GM12891 (cell line): ENCODE measurements around the gene SLC50A1.

ENCODE experiments used
- DNase-seq: peaks from one replicate; pipeline ENCODE4 v3.0.0; 2011; ENCODE audit warnings: low spot score; ENCODE audit not compliant: insufficient read length
- FAIRE-seq: peaks from 2 replicates; lab custom pipeline; 2011; peaks lifted over from hg19 to GRCh38; lab: Jason Lieb, UNC
- PAX5 ChIP-seq: IDR thresholded peaks from 2 replicates; pipeline ENCODE4 v1.6.1; 2011; ENCODE audit warnings: low read length, moderate library complexity, mild to moderate bottlenecking; ENCODE audit not compliant: insufficient read depth, severe bottlenecking
- POLR2A ChIP-seq: IDR thresholded peaks from 2 replicates; pipeline ENCODE4 v1.6.1; 2011; ENCODE audit warnings: low read depth, low read length, control low read depth
- POLR2AphosphoS5 ChIP-seq: IDR thresholded peaks from 2 replicates; pipeline ENCODE4 v1.6.1; 2011; ENCODE audit warnings: low read depth, low read length, control low read depth
- POU2F2 ChIP-seq: IDR thresholded peaks from 2 replicates; pipeline ENCODE4 v1.6.1; 2011; ENCODE audit warnings: low read depth, mild to moderate bottlenecking, control low read depth, low read length, moderate library complexity
- SPI1 ChIP-seq: IDR thresholded peaks from 2 replicates; pipeline ENCODE4 v1.6.1; 2011; ENCODE audit warnings: low read depth, low read length, control low read depth
- TAF1 ChIP-seq: IDR thresholded peaks from 2 replicates; pipeline ENCODE4 v1.6.1; 2011; ENCODE audit warnings: low read depth, low read length, control low read depth

The SLC50A1 gene

DNA sequence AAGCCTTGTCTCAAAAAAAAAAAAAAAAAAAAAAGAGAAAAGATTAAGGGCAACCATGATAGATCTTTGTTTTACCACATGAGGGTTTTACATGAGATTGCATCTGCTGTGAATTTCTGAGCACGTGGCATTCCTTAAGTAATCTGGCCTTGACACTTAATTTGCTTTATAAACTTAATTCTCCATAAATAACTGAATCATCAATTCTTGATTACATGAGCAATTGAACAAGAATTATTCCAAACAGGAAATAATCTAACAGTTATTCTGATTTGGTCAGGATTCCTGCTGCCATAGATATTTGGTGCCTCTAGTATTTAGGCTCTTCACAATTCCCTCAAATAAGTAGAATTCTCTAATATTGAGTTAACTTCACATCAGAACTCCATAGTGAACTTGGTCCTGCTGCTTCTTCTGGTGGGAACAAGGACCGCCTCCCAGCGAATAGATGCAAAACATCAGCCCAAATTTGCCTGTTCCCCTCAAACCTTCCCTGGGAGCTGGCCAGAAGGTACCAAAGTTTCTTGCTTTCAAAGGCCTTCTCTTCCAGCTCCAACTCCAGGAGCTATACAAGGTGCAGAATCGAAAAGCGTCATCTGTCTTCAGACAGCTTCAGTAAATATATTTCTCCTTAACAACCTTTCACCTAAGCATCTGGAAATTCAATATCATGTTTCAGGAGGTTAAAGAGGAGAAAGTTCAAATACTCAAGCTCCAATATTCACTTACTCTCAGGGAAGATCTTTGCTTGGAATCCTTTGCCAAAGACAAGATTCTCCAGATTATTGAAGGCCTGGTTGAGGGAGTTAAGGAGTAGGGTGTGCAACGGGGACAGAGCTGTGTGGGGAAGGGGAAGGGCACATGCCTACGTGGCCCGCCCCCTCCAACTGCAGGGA, 36.4 kb downstream of the SLC50A1 start:
- TF ChIP-seq POU2F2 (no peak), POLR2AphosphoS5 (no peak)
- FAIRE-seq (no peak), DNase-seq (no peak)

DNA sequence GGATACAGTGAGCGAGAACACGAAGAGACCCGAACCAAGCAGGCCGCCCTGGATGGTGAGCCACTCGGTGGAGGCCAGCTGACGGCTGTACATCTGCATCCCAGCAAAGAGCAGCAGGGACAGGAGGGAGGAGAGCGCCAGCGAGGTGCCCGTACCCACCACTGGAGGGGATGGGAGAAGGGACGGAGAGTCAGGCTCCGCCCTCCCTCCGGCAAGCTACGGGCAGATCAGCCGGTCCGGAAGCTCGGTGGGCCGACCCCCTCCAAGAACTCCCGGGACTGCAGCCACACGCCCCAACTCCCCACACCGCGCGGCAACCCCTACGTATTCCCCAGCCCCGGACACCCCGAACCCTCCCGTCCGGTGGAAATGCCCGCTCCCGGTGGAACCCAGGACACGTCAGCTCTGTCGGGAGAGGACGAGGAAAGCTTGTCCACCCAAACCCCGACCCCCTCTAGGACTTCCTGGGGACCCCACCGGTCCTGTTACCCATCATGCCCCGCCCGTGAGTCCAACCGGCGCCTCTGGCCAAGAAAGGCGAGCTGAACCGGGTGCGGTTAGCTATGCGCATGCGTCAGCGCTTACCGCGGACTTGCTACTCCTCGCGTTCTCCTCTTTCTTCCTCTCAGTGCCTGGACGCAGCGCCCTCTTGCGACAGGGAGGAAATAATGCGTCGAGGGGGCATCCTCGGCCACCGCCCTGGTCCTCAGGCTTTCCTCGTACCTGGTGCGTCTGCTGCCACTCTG, 37.3 kb downstream of the SLC50A1 start, which contains the start of gene KRTCAP2:
TSS of gene KRTCAP2 (minus strand) at position 573 of the 746 bp plus-strand sequence. CDS start at position 493, 80 bp downstream.
- DNase-seq (peak; percentile 97), FAIRE-seq (peak; percentile 98)
- TF ChIP-seq TAF1, result peak; percentile 67
- peak; percentile 85 for TF ChIP-seq POLR2AphosphoS5
- TF ChIP-seq PAX5, result no peak
- TF ChIP-seq POU2F2, result peak; percentile 67; the same call in 1 of the 2 replicates
- peak; percentile 90 for TF ChIP-seq POLR2A
- peak; percentile 38; the same call in 1 of the 2 replicates for TF ChIP-seq SPI1

DNA sequence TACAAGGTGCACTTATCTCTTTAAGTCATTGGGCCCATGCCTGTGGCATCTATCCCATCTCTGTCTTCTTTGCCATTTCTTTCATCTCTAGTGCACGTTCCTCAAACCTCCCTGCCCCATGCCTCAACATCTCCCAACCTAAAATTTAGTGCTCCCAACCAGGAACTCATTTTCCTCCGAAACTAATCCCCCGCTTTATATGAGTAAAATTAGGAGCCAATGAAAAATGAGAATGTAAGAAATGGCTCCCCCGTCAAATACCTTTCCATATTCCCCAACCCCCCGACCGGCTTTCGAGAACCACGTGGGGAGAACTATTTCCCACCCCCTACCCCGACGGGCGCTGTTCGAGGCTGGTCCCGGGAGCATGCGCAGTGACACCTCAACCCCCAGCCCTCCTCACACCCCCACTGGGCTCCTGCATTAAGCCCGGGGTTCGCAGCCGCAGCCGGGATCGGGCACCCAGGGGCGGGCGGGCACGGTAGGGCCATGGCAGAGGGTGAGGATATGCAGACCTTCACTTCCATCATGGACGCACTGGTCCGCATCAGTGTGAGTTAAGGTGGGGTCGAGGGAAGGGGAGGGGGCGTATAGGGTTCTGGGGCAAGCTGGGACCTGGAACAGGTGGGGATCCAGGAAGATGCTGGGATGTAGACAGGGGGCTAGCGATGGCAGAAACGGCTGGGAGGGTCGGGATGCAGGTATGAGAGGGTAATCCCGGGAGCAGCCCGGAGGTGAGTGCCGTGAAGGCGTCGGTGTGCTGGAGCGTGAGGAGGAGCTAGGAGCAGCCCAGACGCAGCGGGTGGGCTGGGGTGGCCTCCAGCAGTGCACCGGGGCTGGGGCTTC, 38.0 kb downstream of the SLC50A1 start, which contains the start of gene TRIM46:
TSS of gene TRIM46 (plus strand) at position 372 of the 846 bp plus-strand sequence. CDS start at position 490, 118 bp downstream.
- TF ChIP-seq PAX5 (no peak), TAF1 (no peak), POLR2A (no peak), SPI1 (no peak), POU2F2 (no peak), POLR2AphosphoS5 (no peak)
- DNase-seq, result peak; percentile 72
- FAIRE-seq, result no peak

DNA sequence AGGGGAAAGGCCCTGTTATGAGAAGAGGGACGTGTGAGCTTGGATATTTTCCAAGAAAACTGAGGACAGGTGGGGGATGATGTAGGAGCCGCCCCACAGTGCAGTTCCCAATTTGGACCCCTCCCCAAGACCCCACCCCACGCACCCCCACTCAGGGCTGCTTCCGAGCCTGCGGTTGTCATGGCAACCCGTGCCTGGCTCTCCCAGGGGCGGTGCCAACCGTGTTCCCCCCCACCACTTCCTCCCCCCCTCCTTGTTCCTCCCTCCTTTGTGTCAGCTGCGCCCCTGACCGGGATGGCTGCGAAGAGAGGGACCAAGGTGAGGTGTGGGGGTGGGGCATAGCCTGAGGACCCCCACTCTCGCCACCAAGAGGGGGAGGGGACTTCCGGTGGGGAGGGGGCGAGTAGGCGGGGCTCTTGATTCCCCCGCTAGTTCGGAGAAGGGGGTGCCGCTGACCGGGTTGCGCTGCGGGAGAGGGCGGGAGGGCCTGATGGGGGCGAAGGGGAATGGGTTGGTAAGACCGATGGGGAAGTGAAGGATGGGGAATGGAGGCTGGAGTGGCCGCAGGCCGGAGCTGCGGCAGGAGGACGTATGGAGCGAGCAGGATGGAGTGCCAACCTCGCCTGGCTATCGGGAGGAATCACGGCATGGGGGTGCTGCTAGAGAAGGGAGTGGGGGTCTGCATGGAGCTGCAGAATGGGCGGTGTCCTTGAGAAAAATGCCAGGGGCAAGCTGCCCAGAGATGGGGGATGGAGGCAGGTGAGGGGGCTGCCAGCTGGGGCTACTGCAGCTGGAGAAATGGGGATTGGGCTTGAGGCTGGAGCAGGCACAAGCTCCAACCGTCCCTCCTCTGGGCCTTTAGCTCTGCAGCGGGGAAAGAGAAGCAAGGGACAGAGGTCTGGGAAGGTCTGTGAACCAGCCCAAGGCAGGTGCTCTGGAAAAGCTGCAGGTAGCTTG, 39.0 kb downstream of the SLC50A1 start:
- DNase-seq (peak; percentile 36), FAIRE-seq (no peak)
- TF ChIP-seq POLR2AphosphoS5, result no peak
- no peak for TF ChIP-seq TAF1
- peak; percentile 27; the same call in 1 of the 2 replicates for TF ChIP-seq SPI1

DNA sequence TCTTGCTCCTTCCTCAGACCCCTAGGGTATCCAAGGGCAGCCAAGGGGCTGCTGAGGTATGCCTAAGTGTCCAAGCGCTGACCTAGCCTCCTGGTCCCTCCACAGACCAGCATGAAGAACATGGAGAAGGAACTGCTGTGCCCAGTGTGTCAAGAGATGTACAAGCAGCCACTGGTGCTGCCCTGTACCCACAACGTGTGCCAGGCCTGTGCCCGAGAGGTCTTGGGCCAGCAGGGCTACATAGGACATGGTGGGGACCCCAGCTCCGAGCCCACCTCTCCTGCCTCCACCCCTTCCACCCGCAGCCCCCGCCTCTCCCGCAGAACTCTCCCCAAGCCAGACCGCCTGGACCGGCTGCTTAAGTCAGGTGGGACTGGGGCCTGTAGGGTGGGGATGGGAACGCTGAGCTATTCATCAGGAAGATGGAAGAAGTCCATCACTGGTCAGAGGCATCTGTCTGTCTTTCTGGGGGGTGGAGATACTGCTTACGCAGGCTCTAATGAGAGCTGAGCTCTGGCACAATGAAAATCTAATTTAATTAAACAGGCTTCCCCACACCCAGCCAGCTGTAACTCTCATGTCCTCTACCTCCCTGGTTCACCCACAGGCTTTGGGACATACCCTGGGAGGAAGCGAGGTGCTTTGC, 39.8 kb downstream of the SLC50A1 start:
- DNase-seq, result no peak
- no peak for FAIRE-seq
- TF ChIP-seq POLR2AphosphoS5 (no peak), PAX5 (no peak), SPI1 (no peak), POLR2A (no peak), POU2F2 (no peak), TAF1 (no peak)

DNA sequence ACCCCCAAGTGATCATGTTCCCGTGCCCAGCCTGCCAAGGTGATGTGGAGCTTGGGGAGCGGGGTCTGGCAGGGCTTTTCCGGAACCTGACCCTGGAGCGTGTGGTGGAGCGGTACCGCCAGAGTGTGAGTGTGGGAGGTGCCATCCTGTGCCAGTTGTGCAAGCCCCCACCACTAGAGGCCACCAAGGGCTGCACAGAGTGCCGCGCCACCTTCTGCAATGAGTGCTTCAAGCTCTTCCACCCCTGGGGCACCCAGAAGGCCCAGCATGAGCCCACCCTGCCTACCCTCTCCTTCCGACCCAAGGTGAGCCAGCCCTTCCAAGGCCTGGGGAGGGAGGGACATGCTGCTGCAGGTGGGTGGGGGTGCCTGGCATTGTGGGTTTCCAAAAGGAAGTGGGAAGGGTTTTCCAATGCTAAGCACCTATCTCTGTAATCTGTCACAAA, 40.3 kb downstream of the SLC50A1 start:
- no peak for FAIRE-seq
- no peak for TF ChIP-seq POU2F2
- no peak for TF ChIP-seq SPI1
- no peak for TF ChIP-seq TAF1
- TF ChIP-seq POLR2A, result no peak
- no peak for TF ChIP-seq POLR2AphosphoS5
- no peak for TF ChIP-seq PAX5
- no peak for DNase-seq

DNA sequence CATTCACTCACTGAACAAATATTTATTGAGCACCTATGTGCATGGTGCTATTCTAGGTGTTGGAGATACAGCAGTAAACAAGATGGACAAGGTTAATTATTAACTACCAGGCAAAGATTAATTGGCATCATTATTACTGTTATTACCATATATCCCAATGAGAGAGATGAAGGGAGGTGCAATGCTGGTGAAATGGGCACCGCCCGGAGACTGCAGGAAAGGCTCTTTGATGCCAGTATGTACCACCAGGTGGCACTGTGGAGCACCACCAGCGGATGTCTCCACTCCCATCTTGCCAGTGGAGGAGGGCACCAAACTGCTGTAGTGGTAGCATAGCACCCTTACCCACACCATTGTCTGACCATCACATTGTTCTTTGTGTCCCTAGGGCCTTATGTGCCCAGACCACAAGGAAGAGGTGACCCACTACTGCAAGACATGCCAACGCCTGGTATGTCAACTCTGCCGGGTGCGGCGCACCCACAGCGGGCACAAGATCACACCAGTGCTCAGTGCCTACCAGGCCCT, 41.0 kb downstream of the SLC50A1 start:
- DNase-seq, result peak; percentile 91
- peak; percentile 93 for FAIRE-seq
- TF ChIP-seq SPI1, result no peak
- no peak for TF ChIP-seq POLR2A
- no peak for TF ChIP-seq PAX5
- TF ChIP-seq TAF1, result no peak
- TF ChIP-seq POLR2AphosphoS5, result no peak
